ENCODE results near the gene NUP88.
A peak's percentile ranks its signal among the peaks of the same experiment; 100 is the strongest.

NUP88 gene

DNA sequence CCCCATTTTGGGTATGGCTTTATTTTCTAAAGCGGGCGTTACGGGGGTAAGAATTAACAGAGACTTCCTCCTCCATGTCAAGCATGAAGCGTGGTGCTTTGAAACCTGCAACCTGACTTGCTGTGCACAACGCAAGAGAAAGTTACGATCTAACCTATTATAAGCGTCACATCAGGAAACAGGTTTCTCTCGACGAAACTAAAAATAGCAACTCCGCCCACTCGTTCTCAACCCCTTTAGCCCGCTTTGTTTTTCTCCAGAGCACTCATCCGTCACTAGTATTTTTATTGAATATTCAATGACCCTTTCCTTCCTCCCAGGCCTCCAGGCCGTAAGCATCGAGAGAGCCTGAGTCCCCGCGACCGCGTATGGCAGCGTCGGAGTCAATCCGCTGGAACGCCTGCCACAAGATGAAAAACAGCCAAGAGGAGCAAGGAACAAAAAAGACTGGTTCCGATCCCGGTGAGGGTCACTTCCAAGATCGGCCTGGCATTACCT, 555 bp downstream of the NUP88 start:
- peak in 1 of 2 experiments; percentile 22 for DNase-seq

DNA sequence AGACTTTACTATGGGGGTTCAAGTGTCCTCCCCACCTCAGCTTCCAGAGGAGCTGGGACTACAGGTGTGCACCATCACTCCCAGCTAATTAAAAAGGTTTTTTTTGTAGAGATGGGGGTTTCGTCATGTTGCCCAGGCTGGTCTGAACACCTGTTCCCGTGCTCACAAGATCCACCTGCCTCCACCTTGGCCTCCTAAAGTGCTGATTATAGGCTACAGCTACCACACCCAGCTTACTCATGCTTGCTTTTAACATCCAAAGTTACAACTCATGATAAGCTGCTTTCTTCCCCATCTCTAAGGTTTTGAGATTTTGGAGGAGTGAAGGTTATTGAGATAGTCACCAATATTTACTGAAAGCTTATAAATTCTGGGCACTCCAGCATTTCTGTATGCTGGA, 2.6 kb downstream of the NUP88 start:
- DNase-seq: no peak

DNA sequence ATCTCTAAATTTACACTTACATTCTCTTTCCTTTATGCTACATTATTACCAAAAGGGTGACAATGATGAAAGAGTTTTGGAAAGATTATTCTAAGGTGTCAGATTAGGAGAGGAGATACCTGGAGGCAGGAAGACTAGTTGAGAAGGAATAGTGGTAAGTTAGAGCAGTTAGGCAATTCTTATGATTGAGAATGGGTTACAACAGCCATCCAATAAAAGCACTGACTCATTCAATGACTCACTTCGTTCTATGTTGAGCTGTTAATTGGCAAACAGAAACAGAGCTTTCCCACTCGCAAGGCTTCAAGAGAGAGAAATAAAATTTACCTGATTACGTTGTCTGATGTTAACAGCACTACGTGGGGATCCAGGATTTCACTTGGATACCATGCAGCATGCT, 5.8 kb downstream of the NUP88 start:
- DNase-seq: no peak

DNA sequence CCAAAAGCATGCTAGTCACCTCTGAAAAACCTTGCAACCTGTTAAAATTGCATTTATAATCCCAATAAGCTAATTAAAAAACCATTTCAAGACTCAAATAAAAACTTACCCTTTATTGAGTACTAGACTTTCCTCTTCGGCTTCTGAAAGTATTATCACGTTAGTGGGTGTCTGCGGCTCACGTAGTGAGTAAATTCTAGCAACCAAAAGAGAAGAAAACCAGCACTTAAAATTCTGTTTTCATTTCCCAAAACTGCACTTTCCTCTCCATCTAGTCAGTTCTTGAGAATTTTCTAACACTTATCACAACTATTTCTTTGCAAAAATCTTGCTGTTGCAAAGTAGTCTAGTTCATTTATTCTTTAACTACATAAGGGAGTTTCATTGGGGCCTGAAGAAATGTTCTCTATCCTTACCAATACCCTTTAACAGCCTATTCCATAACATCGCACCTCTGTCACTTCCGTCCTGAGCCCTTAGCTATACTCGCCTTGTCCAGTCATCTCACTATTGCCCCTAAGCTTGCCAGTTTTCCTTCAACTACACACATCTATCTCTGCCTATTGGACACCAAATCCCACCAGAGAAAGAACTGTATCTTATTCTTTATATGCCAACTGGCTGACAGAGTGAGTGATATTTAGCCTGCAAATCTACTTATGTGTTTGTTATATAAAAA, 8.7 kb downstream of the NUP88 start:
- no peak for DNase-seq

DNA sequence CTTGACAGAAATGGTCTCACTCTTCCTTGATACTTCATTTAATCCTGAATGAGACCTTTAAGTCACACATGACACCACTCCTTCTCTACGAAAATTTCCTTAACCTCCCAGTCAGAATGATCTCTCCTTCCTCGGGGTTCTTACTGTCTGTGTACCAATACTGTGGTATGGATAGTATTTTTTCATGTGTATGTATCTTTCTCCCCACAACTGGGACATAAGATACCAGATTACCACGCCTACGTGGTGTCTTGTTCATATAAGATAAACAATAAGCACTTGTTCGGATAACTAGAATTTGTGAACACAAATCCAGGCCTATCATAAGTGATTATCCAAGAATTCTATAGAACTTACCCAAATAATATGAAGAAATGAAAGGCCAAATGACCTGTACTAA, 11.3 kb downstream of the NUP88 start:
- no peak for DNase-seq

DNA sequence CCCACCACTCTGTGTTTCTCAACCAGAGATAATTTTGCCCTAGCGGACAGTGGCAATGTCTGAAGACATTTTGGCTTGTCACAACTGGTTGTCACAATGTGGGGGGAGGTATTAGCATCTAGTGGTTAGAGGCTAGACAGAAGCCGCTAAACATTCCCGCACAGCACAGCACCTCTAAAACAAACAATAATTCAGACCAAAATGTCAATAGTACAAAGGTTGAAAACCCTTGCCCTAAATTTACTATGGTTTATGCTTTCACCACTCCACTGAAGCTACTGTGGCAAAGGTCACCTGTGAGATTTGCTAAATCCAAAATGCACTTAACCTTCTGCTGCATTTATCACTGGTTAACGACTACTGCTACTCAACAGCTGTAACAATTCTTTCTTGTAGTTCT, 14.1 kb downstream of the NUP88 start:
- no peak for DNase-seq

DNA sequence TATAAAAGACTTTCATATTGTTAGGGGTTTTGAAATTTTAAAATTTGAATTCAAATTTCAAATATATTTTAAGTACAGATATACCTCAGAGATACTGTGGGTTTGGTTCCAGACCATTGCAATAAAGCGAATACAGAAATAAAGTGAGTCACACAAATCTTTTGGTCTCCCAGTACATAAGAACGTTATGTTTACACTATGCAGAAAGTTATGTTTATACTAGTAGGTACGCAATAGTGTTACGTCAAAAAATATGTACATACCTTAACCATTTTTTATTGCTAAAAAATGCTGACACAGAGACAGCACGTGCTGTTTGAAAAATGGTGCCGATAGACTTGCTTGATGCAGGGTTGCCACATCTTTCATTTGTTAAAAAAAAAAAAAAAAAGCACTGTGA, 19.7 kb downstream of the NUP88 start:
- no peak for DNase-seq

DNA sequence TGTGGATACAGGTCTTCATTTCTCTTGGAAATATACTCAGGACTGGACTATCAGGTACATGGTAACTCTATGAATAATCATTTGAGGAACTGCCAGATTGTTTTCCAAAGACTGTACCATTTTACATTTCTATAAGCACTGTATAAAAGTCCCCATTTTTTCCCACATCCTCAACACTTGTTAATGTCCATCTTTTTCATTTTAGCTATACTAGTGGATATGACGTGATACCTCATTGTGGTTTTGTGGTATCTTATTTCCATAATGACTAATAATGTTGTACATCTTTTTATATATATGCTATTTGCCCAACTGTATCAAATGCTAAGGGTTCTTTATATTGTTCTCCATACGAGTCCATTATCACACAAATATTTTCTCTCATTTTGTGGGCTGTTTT, 22.9 kb downstream of the NUP88 start:
- DNase-seq: no peak

DNA sequence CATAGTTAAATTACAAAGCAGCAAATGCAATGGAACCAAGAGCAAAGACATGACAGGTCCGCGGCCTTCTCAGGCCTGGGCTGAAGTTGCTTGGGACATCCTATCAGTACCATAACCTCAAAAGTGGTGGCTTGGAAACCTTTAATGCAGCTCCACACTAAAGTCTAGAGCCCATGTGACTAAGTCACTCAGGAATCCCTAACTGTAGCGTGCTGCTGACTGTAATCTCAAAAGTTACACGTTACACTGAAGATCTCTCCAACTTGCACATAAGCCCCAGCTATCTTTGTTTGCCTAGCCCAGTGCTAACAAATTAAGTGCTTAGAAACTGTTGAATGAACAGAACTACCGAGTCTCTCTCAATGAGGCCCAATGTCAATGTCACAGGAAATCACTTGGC, 27.8 kb downstream of the NUP88 start:
- DNase-seq: no peak

DNA sequence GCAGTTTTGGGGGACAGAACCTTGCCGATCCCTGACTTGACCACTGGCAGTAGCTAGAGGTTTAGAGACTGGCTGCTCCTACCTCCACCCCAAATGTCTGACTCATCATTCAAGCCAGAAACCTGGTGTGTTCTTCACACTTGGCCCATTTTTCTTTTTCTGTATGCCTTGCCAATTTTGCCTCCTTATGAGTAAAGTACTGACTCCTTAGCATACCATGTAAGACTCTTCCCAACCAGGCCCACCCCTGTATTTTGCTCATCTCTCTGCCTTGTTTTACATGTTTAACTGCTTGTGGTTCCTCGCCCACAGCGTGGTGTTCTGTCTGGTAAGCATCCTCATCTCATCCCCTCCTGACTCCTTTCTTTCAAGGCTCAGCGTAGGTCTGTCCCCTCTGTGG, 37.9 kb downstream of the NUP88 start:
- DNase-seq: no peak

DNA sequence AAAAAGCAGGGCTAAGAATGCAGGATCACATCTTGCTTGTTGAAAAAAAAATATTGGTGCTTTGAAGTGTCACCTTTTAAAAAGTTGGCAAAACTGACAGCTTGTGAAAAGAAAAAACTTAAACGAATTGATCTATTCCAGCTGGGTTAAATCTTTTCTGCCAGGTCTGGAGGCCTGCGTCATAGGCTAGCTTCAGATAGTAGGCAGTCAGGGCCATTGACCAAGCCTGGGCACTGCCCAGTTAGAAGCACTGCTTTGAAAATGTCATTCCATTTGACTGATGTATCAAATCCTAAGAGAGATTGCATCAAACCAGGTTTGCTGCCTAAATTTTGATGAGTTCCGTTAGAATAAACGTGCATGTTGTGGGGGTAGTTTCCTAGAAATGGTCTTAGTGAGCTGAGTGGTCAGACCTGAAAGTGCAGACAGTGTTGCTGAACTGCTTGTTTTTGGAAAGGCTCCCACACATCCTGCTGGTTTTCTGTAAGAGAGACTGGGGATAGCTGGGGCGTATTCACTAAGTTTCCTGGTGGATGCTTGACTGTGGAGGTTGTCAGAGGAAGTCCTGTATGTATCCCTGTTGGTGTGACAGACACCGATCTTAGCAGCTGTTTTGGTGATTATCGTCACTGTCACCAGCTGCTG, 38.8 kb downstream of the NUP88 start:
- DNase-seq: no peak

DNA sequence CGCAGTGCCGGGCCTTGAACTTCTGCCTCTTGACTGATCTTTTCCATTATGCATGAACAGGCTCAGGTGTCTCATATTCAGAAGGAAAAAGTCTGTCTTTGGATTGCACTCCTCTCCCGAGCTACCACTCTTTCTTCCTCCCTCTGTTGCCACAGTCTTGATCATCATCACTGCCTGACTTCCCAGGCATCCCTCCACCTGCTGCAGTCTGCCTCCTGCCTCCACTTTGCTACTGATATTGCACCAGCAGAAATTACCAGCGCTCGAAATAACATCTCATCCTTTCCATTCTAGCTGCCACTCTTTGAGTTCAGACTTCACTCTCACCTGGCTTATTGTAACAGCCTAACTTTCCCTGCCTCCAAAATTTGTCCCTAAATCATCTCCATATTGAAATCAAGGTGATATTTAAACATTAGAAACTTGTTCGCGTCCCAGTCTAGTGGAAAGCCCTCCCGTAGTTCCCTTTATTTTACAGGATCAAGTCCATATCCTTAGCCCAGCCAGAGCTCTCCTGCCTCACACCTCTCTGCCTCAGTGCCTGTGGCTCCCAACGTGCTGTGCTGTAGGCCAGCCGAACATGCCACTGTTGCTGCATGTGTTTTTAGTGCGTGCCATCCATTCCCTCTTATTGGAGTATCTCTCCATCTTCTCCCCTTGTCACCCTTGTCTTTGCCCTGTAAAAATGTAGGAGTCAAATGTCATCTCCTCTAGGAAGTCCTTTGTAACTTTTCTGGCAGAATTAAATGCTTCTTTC, 39.9 kb downstream of the NUP88 start:
- DNase-seq: no peak

DNA sequence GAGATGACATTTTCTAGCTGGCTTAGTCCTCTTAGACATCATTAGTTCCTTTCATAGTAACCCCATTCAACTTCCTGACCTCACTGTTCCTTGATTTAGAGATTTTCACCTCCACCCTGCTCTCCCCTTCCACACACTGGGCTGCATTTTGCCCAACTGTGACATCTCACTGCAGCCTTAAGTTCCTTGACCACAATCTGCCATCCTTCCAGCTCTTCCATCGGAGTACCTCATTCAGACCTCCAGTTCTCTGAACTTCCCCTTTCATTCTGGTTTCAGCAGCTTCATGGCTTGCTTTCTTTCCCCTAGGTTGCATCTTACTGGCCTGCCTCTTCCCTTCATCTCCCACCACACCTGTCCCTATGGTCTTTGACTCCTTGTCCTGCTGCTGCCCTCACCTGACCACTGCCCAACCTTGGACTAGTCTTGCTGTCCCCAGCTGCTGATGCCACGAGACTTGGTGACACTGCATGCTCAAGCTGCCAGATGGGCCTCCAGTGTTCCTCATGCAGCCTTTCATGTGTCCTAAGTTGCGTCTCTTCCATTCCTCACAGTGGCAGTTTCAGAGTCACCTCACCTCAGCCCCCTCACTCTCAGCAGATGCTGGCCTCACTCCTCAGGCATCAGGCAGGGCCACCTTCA, 40.8 kb downstream of the NUP88 start:
- no peak for DNase-seq

DNA sequence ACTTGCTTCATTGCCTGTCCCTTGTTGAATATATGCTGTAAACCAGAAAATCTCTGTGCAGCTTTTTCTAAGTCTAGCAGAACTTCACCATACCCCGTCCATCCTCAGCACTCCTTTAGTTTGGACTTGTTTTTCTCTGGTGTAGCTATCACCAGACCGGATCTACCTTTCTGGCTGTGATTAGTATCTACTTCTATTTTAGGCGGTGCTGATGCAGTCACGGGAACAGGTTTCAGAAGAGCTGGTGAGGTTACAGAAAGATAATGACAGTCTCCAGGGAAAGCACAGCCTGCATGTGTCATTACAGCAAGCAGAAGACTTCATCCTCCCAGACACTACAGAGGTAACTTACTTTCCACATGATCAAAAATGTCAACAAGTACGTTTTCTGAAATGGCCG, 46.4 kb downstream of the NUP88 start:
- no peak for DNase-seq

DNA sequence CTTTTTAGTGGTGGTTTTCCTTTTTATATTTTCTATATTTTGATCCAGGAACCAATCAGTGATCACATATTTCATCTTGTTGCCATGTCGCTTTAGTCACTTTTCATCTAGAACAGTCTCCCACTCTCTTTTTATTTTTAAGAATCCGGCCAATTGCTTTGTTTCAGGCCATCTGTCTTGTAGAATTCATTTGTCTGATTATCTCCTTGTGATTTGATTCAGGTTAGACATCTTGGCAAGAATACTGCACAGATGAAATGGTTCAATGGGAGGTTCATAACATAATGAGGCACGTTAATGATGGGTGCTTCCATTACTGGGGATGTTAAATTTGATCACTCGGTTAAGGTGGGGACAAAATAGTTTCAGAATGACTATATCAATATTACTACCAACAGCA, 49.1 kb downstream of the NUP88 start:
- DNase-seq: no peak

DNA sequence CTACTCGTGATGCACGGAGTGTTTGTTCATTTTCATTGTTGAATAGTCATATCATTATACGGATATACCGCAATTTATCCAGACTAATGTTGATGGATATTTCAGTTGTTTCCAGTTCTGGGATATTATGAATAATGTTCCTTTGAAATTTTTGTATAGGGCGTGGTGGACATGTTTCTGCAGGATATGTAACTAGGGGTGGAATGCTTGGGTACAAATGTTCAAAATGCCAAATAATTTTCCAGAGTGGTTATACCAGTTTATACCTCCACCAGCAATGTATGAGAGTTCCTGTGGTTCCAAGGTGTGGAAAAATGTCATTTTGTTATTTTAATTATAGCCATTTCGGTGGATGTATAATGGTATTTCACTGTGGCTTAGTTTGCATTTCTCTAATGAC, 53.6 kb downstream of the NUP88 start:
- DNase-seq: no peak

DNA sequence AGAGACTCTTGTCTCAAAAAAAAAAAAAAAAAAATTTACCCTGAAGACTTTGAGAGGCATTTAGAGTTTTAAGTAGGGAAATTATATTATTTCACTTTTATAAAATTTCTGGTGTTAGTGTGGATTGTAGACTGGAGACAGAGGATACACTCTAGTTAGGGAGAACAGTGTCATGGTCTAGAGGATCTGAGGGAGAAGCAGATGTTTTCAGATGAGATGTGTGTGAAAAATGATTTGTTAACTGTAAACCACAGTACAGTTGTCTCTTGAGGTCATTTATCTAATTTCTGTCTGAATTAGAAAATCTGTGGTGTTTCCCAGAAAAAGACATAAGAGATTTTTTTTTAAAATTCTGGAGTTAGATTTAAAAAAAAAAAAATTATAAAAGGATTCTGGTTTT, 54.8 kb downstream of the NUP88 start:
- no peak for DNase-seq

DNA sequence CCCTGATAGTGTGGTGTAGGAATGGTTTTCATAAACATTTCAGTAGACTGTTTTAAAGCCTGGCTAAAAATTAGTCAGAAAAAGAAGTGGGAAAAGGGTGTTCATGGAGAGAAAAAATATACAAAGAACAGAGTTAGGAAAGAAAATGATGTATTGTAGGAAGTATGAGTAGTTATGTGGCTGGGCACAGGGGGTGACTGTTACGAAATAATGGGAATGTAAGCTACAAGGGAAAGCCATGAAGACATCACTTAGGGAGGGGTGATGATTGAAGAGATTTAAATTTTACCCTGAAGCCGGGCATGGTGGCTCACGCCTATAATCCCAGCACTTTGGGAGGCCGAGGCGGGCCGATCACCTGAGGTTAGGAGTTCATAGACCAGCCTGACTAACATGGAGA, 55.3 kb downstream of the NUP88 start:
- DNase-seq: no peak

DNA sequence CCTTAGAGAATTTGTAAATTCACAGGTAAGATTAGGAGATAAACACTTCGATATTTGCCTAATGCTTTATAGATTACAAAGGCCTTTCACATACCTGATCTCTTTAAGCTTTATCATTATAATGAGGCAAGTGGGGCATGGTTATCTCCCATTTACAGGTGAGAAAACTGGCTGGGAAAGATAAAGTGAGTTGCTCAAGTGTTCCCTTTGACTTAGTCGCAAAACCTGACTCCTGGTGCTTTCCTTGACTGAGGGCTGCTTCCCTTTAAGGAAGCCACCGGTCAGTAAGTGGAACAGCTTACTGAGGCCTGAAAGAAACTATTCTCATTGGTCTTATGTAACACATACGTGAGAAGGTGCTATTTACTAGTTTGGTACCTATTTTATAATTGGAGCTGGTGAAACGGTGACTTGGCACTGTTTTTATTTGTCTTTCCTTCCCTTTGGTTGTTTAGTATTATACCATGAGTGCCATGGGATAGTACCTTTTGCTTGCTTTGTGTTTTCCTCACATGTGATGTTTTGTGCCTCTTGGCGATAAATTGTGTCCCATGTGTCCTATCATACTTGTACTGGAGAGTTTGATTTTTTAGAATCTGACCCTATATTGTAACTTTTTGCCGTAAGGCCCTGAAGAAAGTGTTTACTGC, 57.2 kb downstream of the NUP88 start:
- DNase-seq: no peak

DNA sequence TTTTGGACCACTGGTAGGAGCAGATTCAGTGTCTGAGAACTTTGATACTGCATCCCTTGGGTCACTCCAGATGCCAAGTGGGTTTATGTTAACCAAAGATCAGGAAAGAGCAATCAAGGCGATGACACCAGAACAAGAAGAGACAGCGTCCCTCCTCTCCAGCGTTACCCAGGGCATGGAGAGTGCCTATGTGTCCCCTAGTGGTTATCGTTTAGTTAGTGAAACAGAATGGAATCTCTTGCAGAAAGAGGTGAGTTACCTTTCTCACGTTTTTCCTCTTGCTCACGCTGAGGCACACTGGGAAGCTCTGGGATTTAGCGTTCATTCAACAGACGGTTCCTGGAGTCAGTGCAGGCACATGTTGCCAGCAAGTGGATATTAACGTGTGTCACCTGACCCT, 58.0 kb downstream of the NUP88 start:
- DNase-seq: no peak

DNA sequence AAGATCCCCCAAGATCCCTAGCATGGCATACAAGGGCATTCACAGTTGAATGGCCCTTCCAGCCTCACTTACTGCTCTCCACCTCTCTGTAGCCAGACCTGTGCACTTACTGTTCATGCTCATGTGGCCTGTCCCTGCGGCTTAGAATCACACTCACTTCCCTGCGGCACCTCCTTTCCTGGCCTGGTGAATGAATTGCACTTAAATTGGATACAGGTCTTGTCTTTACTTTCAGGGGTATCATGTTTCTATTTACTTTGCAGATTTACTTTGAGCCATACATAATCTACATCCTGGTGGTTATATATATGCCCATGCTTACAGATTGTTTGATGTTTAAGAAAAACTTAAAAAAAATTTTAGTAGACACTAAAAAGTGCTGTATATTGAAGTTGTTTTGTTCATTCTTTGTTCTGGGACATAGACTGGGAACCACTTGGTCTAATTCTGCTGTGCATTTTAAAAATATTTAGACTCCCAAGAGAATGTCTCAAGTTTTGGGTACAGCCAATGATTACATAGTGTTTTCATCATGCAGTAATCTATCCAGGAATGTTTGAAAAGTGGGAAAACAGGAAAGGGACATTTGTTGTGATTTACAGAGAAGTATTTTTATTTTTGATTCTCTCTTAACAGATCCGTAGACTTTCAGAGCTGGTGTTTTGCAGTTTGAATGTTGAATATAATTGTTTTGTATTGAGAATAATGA, 63.9 kb downstream of the NUP88 start:
- DNase-seq: no peak

DNA sequence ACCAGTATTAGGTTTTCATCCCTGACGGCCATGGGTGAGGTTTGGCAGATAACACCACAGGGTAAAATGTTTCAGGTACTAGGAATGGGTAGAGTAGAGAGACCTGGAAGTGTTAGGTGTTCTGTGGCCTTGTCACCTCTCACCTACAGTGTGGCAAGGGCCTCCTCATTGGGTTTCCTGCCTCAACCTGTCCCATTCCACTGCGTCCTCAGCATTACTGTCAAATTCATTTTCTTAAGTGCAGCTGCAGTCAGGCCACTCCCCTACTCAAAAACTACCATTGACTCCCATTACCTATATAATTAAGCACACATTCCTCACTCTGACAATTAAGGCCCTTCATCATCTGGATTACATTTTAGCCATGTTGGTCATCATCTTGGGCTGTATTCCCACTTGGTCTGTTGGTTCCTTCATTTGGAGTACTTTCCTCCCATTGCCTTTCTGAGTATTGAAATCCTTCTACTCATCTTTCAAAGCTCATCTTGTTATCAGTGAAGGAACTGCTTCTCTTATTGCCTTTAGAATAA, 64.5 kb downstream of the NUP88 start:
- DNase-seq: no peak
